Measurements from ENCODE around the gene PTPN14.

PTPN14 gene

DNA sequence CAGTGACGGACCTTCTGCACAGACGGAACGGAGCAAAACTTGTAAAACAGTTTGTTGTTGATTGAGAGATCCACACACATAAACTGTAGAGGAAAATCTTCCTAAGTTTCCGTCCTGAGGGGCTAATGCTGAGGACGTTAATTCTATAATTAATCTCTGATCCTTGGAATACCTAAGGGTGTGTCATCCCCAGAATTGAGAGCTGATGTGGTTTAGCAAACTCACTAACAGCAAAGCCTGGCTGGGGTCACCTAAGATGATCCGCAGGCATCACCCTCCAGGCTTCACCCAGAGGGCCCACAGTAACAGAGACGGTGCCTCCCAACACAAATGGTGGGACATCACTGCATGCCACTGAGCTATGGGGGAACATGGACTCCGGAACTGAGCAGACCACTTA is 172.9 kb downstream of the PTPN14 start:
- no peak for DNase-seq (ENCODE audit: low read depth in 2 of 2, low spot score in 1 of 2)

DNA sequence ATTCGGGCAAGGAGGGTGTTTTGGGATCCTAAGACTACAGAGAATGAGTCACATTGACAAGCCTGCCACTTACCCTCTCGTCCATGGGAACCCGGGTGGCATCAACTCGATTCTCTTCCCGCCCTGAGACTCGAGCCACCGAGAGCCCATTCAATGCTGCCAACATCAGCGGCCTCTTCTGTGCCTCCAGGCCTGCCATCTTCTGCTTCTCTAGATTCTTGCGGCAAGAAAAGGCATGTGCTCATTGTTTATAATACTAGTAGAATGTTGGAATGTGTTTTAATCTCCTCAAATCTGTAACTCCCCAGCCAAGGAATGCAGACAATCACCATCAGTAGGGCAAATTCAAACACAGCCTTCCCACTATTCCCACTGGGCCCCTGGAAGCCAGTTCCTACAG is 173.5 kb downstream of the PTPN14 start:
- DNase-seq (ENCODE audit: low read depth in 2 of 2, low spot score in 1 of 2): no peak

DNA sequence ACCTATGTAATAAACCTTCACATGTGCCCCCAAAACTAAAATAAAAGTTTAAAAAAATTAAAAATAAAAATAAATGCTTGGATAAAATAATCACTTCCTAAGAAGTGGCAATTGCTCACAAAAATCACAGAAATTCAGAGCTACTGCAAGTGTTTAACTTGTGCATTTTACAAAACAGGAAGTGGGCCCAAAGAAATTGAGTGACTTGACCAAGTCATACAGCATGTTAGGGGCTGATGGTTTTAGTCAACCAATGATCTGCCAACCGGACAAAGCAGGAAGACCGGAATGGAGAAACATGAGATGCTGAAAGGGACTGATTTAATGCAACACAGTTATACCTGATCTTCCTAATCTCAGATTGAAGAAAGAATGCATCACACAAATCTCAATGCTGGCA is 173.9 kb downstream of the PTPN14 start:
- DNase-seq (ENCODE audit: low read depth in 2 of 2, low spot score in 1 of 2): no peak

DNA sequence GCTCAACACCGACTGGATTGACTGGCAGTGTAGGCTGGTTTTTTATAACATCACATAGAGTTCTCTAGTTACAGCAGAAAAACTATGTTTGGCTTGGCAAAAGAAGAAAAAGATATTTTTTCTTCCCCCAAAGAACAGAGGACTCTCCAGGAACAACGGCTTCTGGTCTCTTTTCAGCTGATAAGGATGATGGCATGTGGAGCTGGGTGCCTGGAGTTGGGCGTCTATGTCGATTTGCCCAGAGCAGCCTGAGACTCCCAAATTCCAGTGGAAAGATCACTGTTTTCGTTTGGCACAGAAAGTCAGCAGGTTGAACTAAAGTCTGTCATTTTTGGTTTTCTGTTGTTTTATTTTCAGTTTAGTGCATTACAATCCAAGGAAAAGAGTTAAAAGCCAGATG is 179.3 kb downstream of the PTPN14 start:
- DNase-seq (ENCODE audit: low read depth in 2 of 2, low spot score in 1 of 2): no peak

DNA sequence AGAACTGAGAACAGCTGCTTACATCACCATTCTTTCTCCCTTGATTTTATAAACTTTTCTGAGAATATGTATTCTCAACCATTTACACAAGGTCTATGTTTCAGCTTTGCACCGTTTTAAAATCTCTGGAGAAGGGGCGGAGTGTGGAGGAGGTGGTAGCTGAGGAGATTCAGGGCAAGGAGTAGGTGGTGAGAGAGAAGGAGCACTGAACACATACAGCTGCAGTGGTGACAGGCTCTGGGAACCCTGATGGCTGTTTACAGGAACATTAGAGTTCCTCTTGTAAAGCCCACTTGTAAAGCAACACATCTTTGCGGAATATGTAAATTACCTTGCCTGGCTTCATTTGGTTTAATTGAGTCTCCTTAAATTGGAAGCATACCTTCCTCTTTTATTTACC is 180.8 kb downstream of the PTPN14 start:
- DNase-seq (ENCODE audit: low read depth in 2 of 2, low spot score in 1 of 2): no peak

DNA sequence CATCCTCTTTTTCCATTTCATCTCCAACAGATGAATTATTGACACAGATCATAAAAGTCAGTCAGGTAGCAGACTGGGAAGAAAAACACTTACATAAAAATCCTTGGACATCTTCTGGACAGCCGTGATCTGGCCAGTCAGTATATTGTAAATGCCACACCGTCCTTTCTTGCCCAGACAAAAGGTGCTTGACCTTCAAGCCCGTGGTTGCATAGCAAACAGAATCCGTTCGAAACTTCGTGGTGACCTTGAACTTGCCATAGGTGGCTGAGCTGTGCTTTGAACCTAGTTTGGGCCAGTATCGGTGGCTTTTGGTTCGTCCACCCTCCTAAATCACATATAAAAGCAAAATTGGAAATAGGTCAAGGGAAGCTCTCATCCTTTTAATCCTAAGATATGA is 182.0 kb downstream of the PTPN14 start:
- no peak for DNase-seq (ENCODE audit: low read depth in 2 of 2, low spot score in 1 of 2)

DNA sequence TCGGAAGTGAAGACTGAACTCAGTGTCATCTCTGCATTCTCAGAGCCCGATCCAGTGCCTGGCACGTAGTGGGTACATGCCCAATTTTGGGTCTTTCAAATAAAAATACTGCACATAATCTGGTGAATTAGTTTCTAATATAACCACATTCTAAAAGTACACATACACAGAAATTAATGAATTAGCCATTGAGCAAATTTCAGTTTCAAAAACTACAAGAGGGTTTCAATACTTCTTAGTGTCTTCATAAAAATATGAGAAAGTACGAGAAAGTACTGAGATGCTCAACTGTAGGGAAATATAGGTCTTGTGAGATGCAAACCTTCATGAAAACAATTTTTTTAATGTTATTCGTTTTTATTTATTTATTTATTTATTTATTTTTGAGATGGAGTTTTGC is 183.6 kb downstream of the PTPN14 start:
- DNase-seq (ENCODE audit: low read depth in 2 of 2, low spot score in 1 of 2): no peak

DNA sequence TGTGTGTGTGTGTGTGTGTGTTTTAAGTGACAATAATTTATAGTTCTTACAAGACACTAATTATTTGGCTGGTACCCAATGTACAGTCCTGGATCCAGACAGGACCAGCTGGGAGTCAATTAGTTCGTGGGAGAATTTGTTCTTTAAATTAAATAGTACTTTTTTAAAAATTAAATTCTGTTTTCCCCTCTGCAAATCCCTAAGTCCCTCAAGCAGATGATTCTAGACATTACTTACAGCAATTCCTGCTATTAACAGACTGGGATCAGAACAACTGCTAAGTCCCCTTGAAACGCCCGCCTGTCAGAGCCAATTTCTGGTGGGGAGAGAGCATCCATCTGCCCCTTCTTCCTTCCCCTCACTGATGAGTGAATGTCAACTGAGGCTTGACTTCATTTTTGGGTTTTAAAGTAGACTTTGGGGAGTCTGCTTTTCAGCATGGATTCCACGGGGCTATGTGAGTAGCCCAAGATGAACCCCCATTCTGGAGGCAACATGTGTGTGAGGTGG is 186.6 kb downstream of the PTPN14 start:
- DNase-seq (ENCODE audit: low read depth in 2 of 2, low spot score in 1 of 2): no peak

DNA sequence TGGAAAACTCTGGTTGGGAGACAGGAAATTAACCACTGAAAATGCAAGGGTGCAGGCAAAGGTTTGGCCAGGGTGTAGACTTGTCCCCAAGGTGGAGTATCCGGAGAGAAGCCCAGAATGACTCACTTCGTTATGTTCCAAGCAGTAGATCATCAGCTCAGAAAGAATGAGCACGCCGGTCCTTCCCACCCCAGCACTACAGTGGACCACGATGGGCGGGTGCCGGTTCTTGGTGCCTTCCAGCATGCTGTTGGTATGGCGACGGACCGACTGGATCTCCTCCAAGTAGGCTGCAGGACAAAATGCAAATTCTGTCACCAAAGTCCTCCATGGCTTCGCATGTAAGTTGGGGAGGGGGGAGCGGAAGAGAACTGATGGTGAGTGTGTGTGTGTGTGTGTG is 187.0 kb downstream of the PTPN14 start:
- DNase-seq (ENCODE audit: low read depth in 2 of 2, low spot score in 1 of 2): no peak

DNA sequence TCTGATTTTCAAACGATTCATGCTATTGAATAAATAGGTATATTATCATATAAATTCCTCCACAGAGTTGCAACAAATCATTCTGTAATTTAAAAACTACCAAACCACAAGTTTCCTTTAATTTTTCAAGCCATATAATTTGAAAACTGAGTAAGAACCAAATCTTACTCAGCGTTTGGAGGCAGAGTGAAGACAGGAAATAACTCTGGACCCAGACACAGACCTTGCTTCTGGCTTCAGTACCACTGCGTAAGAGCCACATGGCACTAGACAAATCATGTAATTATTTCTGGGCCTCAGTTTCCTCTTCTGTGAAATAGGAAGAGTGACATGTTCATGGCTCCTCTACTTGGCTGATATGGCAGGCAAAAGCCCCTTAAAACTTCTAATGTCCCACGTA is 188.0 kb downstream of the PTPN14 start:
- DNase-seq (ENCODE audit: low read depth in 2 of 2, low spot score in 1 of 2): no peak

DNA sequence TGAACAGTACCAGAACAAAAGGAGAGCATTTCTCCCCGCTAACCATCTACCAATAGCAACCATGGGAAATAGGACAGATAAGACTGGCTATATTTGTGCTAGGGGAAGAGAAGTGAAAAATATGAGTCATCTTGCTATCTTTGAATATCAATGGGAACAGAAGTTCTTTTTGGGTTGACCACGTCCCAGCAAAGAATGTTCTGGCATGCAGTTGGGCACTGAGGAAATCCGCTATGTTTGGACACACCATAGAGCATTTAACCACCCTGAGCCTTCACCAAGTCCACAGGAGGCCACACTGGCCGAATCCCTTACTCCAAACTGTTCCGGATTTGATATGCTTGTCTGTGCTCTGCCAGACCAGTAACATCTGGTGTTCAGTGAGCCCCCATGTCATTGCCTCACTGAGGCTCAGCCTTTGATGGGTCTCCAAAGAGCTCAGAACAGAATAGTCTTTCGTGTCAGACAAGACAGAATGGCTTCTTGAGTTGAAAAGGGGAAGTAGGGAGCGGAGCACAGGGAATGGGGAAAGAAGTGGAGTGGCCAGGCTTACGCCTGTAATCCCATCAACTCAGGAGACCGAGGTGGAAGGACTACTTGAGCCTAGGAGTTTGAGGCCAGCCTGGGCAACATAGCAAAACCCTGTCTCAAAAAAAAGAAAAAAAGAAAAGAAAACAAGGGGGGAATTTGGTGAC is 189.1 kb downstream of the PTPN14 start:
- no peak for DNase-seq (ENCODE audit: low read depth in 2 of 2, low spot score in 1 of 2)

DNA sequence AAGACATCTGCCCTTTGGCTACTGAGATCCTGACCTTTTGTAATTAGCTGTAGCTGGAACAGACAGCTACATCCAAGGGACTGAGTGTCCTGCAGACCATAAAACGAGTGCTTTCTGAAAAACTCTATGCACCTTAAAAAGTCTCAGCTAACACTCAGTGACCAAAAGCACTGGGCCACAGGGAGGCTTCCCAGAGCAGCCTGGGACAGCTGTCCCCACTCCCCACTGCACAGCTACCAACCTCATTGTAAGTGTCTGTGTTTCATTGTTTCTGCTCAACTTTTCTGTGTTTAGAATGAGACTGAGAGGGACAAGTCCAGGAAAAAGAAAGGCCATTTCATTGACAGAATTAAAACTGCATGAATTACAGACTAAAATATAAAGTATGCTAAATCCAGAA is 189.8 kb downstream of the PTPN14 start:
- no peak for DNase-seq (ENCODE audit: low read depth in 2 of 2, low spot score in 1 of 2)

DNA sequence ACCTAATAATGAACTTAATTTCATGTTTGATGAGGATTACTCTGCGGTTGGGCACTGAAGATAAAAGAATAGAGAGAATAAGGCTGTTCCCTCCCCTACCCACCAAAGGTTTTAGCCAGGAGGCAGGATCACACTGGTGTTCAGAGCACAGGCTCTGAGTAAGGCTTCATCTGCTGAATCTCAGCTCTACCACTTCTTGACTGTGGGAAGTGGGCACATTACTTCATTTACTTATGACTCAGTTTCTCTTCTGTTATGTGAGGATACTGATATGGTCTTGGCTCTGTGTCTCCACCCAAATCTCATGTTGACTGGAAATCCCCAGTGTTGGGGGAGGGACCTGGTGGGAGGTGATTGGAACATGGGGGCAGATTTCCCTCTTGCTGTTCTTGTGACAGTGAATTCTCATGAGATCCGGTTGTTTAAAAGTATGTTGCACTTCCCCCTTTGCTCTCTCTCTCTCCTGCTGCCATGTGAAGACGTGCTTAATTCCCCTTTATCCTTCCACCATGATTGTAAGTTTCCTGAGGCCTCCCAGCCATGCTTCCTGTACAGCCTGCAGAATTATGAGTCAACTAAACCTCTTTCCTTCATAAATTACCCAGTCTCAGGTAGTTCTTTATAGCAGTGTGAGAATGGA is 190.8 kb downstream of the PTPN14 start:
- DNase-seq (ENCODE audit: low read depth in 2 of 2, low spot score in 1 of 2): no peak

DNA sequence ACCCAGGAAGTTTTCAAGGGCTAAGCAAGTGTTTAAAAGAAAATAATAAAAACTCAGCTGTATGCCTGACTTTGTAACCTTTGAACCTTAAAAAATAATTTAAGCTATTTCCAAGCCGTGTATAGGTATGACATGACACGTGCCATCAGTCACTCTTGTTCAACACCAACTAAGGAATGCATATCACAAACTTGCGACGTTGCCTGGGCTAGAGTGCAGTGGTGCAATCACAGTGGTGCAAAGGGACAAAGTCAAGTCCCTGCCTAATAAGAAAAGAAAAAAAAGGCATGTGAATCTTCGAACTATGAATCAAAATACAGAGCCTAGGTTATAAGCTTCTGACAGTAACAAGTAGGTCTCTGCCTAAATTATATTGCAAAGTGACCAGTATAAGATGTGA is 191.3 kb downstream of the PTPN14 start:
- no peak for DNase-seq (ENCODE audit: low read depth in 2 of 2, low spot score in 1 of 2)

DNA sequence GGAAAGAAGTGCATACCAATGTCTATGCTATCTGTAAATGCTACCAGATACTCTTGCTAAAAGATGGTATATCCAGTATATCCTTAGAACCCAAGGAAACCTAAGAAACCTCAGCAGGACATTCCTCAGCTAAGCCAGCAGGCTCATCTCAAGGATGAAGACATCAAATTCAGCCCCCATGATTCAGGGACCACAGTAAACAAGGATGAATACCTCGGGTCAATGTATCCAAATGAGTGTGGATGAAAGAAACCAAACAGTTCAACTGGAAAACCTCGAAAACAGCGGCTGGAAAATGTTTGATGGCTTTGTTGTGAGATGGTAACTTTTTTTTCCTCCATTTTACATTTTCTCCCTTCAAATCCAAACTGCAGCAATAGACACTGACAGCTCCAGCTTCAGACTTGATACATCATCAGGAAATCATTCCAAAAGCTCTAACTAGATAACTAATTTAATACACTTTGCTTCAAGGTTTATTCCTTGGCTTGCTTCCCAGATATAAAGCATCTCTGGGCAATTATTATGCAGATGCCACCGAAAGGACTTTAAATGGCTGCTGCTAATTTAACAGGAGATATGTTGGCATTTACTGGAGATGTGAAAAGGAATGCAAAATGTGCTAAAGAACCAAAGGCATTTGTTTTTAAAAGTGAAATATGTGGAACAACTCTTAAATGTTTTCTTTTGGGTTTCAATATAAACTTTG is 196.8 kb downstream of the PTPN14 start:
- no peak for DNase-seq (ENCODE audit: low read depth in 2 of 2, low spot score in 1 of 2)

DNA sequence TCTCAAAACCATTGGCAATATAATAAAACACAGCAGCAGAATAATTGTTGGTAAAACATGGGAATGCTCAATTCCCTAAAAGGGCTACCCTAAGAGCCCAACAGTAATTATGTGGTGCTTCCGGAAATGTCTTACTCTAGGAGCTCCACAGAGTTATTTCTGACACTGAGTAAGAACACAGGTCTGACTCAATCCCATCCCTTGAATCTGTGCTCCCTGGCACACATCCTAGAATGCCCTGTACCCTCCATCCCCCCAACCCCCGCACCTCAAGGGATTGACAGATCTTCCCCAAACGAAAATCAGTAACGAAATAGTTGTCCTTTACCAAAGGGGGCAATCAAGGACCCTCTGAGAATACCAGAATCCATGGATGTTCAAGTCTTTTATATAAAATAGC is 198.6 kb downstream of the PTPN14 start:
- no peak for DNase-seq (ENCODE audit: low read depth in 2 of 2, low spot score in 1 of 2)

DNA sequence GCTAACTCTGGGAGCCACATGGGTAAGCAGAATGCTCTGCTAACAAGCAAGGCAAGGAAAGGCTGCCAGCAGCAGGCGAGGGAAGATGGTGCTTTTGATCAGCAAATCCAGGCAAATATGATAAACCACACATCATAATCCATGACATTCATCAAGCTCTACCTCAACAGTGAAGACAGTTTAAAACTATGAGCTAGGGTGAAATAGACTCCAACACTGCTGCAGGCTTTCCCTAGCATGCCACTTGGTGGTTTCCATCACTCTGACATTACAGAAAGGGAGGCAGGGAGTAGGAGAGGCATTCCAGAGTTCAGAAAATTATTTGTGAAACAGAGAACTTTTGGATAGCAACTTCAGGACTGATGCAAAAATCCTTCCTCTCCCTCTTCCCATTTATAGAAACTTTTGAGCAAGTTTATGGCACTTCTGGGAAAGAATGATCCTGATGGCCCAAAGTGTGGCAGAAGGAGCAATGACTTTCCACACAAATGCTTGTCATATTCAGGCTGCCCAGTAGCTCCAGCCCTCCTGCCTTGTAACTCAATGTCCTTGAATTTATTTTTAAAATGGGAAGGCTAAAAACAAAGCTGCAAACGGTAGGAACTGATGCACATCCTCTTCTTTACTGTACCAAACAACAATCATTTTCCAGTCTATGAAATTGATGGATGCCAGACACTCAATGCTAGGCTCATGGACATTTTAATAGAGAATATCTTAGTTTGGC is 199.7 kb downstream of the PTPN14 start:
- no peak for DNase-seq (ENCODE audit: low read depth in 2 of 2, low spot score in 1 of 2)

DNA sequence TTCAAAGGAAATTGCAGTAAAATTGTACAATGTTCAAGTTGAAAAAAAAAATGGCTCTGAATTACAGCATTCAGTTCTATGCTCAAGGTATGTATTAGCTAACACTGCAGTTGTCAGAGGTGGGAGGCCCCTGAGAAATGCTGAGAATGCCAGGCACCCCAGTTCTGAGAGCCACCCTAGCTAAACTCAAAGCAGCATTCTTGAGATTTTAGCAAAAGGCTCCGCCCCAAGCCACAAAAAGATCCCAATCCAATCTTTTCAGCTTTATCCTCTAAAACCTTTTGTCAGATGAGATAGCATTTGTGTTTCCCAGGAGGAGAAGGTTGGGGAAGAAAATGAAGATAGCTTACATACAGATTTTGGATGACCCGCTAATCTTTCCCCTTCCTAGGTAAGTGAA is 201.6 kb downstream of the PTPN14 start:
- DNase-seq (ENCODE audit: low read depth in 2 of 2, low spot score in 1 of 2): no peak

DNA sequence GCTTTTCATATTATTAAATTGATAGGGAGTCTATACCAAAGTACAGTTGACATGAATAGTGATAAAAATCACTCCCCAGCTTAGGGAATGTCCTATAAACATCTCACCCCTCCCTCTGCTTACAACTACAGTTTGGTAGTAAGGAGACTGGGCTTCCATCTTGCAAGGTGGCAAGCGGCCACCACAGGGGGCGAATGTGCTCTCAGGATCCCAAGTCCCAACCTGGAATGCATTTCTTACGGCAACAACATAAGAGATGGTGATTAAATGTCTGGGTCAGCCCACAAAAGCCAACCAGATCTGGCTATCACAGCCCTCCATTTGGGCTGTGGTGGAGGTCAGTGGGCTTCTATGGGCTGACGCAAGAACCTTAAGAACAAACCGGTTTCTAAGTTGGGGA is 202.4 kb downstream of the PTPN14 start:
- no peak for DNase-seq (ENCODE audit: low read depth in 2 of 2, low spot score in 1 of 2)

DNA sequence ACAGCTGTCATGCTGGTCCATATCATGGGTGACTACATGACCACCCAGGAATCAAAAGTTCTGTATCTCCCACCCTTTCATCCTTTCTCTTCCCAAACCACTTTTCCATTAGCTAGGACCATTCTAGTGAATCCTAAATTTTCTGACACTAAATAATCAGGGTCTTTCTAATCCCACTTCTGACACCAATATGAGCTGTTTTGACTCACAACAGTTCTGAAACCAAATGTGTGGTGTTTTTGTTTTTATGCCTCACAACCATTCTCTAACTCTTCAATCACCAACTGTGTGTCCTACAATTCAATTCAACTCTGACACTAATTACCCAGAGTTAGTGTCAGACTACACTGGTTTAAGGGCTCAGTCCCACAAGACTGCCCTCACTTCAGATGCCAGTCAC is 206.5 kb downstream of the PTPN14 start:
- no peak for DNase-seq (ENCODE audit: low read depth in 2 of 2, low spot score in 1 of 2)

DNA sequence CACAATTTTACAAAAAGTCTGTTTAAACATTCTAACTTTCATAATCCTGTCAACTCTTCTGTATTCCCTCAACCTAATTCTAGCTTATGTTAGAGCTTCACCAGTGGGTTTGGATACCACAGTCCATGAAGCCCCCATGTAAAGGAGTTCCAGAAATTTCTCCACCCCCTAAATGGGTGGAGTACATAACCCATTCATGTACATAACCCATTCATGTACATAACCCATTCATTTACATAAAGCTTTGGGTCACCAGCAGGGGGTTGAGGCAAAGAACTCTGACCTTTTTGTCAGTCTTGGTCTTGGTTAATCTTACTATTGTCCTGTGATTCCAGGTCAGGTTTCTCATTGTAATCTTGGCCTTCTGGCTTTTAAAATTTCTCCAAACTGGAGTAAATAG is 208.9 kb downstream of the PTPN14 start:
- DNase-seq (ENCODE audit: low read depth in 2 of 2, low spot score in 1 of 2): no peak

DNA sequence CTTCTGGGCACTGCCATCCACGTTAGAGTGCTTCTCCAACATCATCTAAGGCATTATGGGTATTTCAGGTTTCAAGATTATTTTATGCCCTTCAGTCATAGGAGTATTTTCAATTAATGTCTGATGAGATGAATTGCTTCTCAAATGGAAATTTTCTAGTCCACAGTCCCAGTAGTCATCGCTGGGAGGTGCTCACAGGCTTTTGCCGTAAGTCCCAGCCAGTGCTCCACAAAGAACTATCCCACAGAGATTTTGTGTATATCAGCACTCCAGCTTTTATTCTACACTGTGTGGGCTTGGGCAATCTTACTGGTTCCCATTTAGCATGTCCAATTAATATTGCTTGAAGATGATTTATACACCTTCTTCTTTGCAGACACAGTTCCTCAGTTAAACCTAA is 209.5 kb downstream of the PTPN14 start:
- no peak for DNase-seq (ENCODE audit: low read depth in 2 of 2, low spot score in 1 of 2)
